CD4-positive, alpha-beta T cell treated with Interleukin-4 for 4 hours (primary cell): ENCODE measurements around the gene ADAMTS2.
"Not testable (repeated sequence)": the region's sequence is repeated elsewhere in the genome, so short reads cannot be mapped to it uniquely, and the experiment has no call there.

Source experiments
- DNase-seq: peaks from one replicate; pipeline ENCODE4 v3.0.0-alpha.2; 2020

Gene ADAMTS2

GRCh38 chr5:179120951-179121666 lies 224.2 kb downstream of the ADAMTS2 start:
- DNase-seq: no peak

GRCh38 chr5:179120421-179120861 lies 224.8 kb downstream of the ADAMTS2 start:
- no peak for DNase-seq

- DNase-seq: no peak
Measured at GRCh38 chr5:179119415-179120170, 225.7 kb downstream of the ADAMTS2 start.

DNA sequence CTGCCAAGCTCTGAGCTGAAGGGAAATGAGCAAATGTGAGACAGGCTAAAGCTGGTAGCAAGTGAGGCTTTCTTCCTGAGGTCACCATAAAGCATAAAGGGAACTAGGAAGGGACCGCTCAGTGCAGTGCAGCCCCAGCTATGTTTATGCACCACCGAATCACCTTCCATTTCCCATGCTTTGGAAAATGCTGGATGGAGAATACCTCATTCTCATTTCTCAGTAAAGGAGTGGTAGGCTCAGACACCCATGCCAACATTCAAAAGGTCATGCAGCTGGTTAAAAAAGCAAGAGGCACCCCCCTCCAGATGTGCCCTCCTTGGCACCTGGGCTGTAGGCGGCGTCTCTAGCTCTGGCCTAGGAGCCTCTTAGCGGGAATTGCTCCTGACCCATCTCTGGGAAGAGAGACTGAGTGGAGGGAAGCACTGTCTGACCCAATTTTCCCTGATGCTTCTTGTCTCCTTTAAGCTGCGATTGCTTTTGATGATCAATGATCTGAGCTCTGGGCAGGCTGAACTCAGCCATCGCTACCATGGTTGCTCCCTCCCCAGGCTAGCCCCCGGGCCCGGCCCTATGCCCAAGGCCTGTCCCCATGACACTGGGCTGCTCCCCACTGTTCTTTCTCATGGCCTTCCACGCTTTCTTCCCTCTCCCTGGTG lies 226.4 kb downstream of the ADAMTS2 start:
- no peak for DNase-seq

- no peak for DNase-seq
Measured at GRCh38 chr5:179118338-179118737, 226.9 kb downstream of the ADAMTS2 start.

GRCh38 chr5:179115845-179116524 lies 229.3 kb downstream of the ADAMTS2 start:
- DNase-seq: no peak

- DNase-seq: no peak
Measured at GRCh38 chr5:179115307-179115706, 230.0 kb downstream of the ADAMTS2 start.

- no peak for DNase-seq
Measured at GRCh38 chr5:179114756-179115155, 230.5 kb downstream of the ADAMTS2 start.

DNA sequence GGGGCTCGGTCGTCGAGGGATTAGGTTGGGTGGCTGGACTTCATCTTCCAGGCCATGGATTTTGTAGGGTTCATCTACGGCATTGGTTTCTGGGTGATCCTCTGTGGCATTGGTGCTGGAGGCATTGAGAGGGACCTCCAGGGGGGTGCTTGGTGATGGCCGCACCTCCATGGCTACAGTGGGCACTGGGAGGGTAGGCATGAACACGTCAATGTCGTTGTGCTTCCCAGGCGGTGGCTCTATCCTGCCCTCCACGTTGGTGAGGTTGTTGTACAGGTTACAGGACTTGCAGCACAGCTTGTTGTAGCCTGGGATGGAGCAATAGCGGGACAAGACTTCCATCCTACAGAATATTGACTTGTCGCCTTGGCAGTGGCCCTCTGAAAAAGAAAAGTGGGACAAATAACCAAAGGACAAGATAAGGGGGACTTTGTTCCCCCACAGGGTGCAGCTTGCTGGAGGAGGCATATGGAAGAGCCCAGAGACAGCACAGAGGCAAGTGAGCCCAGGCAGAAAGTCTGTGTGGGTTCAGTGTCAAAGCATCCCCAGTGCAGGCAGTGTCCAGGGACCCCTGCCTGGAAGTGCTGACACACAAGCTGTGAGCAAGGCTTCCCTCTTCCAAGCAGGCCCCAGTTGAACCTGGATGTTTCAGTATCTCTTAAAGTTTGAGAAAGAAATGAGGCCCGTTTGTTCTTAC lies 231.2 kb downstream of the ADAMTS2 start:
- no peak for DNase-seq

DNA sequence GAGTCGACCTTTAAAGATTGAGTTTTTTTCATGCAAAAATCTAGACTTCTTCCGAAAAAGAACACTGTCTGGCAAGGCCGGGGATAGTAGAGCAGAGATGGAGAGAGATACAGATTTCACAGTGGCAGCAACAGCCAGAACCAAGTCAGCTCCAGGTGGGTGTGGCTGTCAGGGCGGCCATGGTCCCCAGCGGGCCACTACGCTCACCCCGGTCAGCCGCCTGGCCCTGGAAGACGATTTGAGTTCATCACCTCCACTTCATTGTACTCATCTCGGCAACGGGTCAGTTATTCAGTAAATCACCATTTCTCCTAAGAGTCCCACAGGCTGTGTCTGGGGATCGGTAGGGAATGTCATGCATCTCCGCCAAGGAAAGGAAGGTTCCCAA lies 232.1 kb downstream of the ADAMTS2 start:
- DNase-seq: no peak

GRCh38 chr5:179112469-179113142 lies 232.7 kb downstream of the ADAMTS2 start:
- no peak for DNase-seq

DNA sequence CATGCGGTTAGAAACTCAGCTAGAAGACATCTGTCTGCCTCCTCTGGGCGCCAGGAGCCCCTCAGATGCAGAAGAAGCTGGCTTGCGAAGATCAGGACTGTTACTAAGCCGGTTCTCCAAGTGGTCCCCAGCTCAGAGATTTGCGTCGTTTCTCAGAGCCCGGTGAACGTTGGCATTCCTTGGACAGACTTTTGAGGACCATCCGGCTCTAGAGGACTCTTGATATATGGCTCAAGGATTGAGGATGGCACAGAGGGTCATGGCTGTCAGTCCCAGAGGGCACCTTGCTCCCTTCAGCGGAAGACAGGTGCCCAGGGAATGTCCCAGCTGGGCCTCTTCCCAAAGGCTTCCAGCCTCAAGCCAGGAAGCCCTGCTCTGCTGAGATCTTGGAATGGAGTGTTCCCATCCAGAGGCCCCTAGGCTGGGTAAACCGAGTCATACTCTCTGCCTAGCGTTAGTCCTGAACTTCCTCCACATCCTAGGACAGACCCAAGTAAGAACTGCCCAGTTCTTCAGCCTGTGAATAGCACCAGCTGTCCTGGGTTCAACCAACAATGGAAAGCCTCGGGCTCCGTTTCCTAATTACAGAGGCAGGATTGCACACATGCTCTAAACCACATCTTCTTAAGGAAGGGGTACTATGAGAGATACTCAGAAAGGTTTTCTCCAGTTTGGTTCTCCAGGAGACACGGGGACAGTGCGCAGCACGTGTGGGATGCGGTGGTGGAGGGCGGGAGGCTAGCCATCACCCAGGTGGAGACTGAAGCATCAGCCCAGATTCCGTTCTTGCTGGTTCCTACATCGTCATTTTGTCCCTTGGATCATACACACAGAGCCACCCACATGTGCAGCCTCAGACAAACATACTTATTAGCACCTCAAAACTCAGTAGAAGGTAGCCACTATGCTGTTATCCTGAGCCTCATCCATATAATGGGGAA lies 233.7 kb downstream of the ADAMTS2 start:
- no peak for DNase-seq

DNA sequence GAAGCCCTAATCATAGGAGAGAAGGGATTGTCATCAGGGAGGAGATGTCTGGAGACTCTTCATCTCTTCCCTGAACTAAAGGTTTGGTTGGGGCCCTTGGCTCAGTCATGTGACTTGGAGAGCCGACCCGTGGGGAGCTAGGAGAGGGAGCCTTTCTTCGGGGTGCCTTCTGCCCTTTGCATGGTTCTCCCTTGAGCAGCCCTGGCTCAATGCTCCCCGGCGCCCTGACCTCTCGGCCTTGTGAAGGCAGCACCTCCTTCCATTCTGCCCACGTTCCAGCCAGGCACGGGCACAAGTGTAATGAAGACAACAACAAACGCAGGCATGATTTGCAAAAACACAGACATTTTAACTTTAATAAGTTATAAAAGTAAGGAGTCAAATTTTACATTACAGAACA lies 234.7 kb downstream of the ADAMTS2 start:
- no peak for DNase-seq

DNA sequence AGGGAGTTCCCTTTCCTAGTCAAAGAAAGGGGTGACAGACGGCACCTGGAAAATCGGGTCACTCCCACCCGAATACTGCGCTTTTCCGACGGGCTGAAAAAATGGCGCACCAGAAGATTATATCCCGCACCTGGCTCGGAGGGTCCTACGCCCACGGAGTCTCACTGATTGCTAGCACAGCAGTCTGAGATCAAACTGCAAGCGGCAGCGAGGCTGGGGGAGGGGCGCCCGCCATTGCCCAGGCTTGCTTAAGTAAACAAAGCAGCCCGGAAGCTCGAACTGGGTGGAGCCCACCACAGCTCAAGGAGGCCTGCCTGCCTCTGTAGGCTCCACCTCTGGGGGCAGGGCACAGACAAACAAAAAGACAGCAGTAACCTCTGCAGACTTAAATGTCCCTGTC lies 244.0 kb downstream of the ADAMTS2 start:
- DNase-seq: not testable (repeated sequence)

DNA sequence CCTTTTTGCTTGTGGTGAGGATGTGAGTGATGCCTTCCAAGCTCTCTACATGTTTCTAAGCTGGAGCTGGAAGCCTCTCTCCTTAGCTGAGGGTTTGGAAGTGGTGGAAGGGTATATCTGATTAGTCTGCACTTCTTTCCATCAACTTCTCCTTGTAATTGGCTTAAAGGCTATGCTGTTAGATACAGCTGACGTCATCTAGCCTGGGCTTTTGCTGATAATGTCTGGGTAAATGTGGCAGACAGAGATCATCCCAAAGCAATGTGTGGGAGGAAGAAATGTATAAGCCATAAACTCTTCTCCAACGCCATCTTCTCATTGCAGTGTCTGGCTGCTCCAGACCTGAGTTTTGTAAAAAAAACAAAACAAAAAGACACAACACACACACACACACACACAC lies 255.8 kb downstream of the ADAMTS2 start:
- no peak for DNase-seq

GRCh38 chr5:179080724-179081123 lies 264.5 kb downstream of the ADAMTS2 start:
- DNase-seq: no peak

- no peak for DNase-seq
Measured at GRCh38 chr5:179079165-179079987, 265.9 kb downstream of the ADAMTS2 start.

DNA sequence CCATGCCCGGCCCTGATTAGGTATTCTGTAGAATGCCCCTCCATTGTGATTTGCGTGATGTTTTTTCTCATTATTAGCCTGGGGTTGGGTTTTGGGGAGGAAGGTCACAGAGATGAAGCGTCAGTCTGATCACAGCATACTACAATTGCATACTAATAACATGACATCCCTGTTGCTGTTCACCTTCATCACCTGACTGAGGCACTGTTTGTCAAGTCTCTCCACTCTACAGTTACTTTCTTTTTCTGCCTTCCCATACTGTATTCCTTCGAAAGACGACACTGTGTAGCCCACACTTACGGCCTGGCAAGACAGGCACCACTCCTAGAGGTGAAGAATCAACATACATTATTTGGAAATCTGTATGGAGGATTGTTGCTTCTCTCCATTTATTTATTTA lies 279.6 kb downstream of the ADAMTS2 start:
- DNase-seq: no peak

GRCh38 chr5:179061025-179061424 lies 284.2 kb downstream of the ADAMTS2 start:
- DNase-seq: no peak
